HG02763 (cell line): ENCODE measurements around the gene VRK3.
"Not testable (repeated sequence)": the region's sequence is repeated elsewhere in the genome, so short reads cannot be mapped to it uniquely, and the experiment has no call there.

ENCODE experiments used
- ATAC-seq: cut with Tn5 transposase; IDR thresholded peaks from one replicate; pipeline ENCODE4 v1.9.1; 2021; ENCODE audit warnings: mild to moderate bottlenecking, moderate library complexity; ENCODE audit not compliant: unreplicated experiment

Gene VRK3, protein sequence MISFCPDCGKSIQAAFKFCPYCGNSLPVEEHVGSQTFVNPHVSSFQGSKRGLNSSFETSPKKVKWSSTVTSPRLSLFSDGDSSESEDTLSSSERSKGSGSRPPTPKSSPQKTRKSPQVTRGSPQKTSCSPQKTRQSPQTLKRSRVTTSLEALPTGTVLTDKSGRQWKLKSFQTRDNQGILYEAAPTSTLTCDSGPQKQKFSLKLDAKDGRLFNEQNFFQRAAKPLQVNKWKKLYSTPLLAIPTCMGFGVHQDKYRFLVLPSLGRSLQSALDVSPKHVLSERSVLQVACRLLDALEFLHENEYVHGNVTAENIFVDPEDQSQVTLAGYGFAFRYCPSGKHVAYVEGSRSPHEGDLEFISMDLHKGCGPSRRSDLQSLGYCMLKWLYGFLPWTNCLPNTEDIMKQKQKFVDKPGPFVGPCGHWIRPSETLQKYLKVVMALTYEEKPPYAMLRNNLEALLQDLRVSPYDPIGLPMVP

DNA sequence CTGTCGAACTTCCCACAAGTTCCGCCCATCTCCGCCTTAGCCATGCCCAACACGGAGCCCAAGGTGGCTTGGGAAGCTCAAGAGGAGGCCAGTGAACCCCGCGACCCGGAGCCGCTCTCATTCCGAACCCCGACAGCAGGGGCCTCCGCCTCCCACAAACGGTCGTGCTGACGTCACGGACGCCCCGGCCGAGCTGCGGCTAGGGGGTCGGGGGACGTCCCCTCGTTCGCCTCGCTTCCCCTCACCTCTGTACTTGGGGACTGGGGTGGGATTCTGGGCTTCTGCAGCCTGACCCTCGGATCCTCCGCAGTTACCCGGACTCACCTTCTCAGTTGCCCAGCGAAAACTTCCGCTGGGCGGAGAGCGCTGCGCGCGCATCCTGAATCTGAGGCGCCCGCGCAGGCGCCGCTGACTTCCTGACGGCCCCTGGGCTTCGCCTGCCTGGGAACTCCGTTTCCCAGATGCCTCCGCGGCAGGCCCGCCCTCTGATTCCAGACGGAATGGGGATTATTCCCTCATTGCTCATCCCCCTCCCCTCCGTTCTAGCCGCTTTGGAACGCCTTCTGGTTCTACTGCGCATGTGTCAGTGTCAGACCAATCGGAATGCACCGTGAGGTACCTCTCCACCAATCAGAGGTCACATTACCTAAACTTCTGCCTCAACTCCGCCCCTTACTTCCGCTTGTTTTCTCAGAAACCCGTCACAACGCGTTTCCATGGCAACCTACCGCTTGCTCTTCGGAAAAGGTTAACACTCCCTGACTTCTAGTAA, at the start of gene VRK3:
VRK3 (minus strand) TSS at position 351 of the 772 bp plus-strand sequence. CDS start 9,210 bp downstream, outside the sequence.
- ATAC-seq, result peak; percentile 84

DNA sequence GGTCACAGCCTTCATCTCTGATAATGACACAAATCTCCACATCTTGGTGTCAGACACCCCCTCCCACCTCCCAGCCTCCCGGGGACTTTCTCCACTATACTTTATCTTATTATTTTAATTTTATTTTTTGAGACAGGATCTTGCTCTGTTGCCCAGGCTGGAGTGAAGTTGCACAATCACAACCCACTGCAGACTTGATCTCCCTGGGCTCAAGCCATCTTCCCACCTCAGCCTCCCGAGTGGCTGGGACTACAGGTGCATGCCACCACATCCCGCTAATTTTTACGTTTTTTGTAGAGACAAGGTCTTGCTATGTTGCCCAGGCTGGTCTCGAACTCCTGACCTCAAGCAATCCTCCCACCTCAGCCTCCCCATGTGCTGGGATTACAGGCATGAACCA, 43.2 kb upstream of the VRK3 start:
- not testable (repeated sequence) for ATAC-seq

DNA sequence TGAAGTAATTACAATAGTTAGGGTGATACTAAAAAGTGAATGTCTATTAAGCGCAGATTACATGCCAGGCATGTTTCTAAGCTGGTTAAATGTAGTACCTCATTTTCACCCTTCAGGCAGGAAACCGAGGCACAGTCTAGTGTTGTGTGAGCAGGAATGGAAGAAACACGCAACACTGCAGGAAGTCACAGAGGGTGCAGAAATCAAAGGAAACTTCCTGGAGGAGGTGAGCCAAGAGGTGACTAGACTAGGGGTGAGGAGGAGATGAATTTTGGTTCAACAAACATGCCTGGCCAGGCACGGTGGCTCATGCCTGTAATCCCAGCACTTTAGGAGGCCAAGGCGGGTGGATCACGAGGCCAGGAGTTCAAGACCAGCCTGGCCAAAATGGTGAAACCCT, 42.4 kb upstream of the VRK3 start:
- no peak for ATAC-seq

DNA sequence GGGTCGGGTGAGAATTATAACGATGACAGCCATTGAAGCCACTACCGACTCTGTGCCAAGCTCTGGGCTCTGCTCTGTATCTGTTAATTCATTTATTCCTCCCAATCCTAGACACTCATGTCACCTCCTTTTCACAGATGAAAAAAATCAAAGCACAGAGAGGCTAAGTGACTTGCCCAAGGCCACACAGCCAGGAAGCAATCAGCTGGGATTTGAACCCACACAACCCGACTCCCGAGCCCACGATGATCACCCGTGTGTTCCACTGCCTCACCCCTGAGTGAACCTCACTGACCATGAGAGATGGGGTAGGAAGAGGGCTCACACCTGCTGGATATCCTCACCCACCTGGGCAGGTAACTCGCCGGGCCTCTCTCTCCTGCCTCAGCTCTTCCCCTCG, 40.8 kb upstream of the VRK3 start:
- no peak for ATAC-seq

DNA sequence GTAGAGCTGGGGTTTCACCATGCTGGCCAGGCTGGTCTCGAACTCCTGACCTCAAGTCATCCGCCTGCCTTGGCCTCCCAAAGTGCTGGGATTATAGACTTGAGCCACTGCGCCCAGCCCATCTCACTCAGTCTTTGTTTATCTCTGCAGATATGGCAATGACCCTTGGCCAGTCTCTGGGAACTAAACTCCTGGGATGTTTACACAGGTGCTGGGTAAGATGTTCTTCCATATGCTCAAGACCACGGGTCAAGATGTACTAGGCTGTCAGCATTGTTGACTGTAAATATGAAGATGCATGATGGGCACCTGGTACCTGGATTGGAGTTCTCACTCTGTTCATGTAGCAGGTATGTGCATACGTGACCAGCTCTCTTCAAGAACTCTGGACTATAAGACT, 36.5 kb upstream of the VRK3 start:
- ATAC-seq, result no peak

DNA sequence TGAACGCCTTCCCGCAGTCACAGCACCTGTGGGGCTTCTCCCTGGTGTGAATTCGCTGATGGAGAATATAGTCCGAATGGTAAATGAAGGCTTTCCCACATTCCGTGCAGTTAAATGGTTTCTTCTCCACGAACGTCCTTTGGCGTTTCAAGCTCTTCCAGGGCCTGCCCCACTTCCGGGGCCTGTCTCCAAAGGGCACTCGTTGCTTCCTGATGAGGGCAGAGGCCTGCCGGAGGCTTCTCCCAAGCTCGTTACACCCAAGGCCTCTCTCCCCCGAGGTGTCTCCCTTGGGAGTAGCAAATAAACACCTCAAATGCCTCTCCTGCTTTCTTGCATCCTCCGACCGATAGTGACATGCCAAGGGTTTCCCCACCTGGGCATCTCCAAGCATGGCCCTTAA, 34.9 kb upstream of the VRK3 start:
- no peak for ATAC-seq

DNA sequence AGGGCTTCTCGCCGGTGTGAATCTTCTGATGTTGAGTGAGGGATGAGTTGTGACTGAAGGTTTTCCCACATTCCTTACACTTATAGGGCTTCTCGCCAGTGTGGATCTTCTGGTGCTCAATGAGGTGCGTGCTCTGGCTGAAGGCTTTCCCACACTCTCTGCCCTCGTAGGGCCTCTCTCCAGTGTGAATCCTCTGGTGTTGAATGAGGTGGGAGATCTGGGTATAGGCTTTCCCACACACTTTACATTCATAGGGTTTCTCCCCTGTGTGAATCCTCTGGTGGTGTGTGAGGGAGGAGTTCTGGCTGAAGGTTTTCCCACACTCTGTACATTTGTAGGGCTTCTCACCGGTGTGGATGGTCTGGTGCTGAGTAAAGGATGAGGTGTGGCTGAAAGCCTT, 33.9 kb upstream of the VRK3 start:
- no peak for ATAC-seq

DNA sequence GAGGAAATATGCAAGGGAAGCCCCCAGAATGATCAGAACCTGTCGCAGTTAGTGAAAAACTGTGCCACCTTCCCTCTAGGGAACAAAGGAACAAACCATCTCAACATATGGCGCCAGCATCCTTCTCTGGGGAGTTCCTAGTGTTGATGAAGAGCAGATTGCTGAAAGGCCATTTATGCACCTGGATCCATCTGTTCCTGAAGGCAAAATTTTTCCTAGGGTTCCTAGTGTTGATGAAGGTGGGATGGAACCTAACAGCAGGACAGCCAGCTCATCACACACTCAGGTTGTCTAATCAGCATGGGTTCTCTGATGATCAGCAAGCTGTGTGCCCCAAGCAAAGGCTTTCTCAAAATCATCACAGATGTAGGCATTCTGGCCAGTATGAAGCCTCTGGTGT, 33.3 kb upstream of the VRK3 start:
- ATAC-seq, result no peak

DNA sequence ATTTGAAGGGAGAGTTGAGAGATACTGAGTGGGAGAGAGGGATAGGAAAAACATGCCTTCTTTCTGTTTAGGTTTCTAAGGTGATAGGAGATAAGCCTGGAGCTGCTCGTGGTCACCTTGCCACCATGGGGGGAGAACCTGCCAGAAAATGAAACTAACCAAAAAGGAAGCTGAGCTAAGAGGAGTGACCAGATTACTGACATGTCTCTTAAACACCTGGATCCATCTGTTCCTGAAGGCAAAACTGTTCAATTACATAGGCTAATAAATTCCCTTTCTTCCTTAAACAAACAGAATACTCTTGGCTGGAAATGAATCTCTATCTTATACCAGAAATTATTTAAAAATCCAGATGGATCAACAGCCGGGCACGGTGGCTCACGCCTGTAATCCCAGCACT, 27.9 kb upstream of the VRK3 start:
- ATAC-seq, result no peak

DNA sequence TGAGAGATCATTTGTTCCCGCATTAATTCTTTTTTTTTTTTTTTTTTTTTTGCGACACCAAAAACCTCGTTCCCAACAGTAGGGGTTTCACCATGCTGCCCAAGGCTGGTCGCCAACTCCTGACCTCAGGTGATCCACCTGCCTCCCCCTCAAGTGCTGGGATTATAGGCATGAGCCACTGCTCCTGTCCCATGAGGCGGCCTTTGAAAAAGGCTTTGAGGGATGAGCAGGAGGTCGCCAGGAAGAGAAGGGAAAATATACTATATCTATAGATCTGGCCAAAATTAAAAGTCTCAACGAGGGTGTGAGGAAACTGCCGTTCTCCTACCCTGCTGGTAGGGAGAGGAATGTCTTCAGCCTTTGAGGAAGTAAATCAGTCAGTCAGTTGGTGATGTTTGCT, 26.8 kb upstream of the VRK3 start:
- ATAC-seq, result no peak

DNA sequence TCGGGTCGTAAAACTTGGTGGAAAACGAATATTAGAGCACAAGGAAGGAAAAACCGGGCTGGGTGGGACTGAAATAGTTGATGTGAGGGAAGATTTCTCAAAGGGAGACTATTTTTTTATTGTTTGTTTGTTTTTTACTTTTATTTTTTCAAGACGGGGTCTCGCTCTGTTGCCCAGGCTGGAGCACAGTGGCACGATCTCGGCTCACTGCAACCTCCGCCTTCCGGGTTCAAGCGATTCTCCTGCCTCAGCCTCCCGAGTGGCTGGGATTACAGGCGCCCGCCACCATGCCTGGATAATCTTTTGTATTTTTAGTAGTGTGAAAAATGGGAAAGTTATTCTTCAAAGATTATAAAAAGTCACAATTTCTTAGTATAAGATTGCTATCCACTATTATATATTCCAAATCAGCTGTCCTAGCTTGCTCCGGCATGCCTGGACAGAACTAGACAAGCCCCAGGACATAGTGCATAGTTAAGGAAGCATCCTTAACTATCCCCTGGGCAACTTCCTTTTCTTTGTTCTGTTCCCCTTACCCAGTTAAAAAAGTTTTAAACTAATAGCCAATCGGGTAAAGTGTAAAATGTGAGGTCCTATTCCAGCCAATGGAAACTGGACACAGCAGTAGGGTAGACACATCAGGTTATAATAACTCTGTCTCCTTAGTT, 26.2 kb upstream of the VRK3 start:
- not testable (repeated sequence) for ATAC-seq

DNA sequence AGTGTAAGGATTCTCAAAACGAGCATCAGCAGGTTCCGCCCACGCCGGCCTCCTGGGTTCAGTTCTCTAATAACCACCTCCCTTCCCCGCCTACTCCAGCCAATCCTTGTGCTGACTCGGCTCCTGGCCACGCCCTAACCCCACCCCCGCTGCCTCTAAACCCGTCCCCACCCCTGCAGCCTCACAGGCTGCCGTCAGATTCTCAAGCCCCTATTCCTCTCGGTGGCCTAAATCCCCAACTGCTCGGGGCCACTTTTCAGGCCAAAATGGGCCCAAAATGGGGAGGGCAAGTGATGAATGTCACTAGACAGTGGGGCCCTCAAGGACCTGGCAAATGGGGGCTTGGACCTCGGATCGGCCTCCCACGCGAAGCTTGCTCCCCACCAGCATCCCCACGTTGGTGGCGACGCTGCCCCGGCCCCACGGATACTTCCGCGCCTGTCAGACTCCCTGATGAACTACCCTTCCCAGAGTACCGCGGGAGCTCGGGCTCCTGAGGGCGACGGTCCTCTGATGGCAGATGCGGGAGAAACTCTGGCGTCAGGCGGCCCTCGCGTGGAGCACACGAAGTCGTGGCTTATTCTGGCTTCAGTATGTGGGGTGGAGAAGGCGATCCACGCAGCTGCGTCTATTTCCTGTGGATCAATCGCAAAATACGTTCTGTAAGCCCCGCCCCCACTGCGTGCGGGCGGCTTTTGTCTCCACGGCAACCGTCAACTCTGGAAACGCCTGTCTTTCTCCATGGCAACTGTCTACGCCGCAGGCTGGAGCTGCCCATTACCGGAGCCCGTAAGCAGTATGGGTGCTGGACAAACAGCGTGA, 25.4 kb upstream of the VRK3 start:
- ATAC-seq, result peak; percentile 53

DNA sequence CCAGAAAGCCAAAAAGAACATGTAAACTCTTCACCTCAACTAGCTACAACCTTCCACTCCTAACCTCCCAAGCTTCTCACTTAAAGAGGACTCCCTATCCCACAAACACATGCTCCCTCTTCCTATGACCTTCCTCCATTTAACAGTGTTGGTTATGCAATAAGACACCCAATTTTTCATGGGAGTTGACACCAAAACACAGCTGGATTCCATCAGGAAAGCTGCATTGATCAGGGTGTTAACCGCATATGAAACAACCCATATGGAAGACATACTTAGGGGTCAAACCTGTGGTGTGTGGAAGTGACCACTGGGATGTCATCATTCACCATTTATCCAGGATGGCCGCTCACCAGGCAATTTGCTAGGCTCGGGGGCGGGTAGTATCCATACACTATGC, 22.5 kb upstream of the VRK3 start:
- no peak for ATAC-seq

DNA sequence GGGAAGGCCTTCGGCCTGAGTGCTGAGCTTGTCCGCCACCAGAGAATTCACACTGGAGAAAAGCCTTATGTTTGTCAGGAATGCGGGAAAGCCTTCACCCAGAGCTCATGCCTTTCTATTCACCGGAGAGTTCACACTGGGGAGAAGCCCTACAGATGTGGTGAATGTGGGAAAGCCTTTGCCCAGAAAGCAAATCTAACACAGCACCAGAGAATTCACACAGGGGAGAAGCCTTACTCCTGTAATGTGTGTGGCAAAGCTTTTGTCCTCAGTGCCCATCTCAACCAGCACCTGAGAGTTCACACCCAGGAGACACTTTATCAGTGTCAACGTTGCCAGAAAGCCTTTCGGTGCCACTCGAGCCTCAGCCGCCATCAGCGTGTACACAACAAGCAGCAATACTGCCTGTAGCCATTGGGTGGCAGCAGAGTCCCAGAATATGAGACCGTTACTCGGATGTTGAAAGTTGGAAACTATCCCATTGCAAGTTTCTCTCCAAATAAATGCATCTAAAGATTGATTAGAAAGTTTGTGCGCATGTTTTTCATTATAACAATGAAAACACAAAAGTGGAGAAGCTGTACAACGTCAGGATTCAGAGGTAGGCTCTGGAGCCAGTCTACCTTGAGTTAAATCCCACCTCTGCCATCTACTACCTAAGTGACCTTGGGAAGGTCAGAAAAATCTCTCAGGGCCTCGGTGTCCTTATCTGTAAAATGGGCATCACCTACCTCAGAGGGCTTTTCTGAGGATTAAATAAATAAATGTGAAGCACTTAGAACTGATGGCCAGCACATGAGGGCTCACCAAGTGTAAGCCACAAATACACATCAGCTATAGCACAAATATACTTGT, 21.7 kb upstream of the VRK3 start:
- ATAC-seq, result no peak

DNA sequence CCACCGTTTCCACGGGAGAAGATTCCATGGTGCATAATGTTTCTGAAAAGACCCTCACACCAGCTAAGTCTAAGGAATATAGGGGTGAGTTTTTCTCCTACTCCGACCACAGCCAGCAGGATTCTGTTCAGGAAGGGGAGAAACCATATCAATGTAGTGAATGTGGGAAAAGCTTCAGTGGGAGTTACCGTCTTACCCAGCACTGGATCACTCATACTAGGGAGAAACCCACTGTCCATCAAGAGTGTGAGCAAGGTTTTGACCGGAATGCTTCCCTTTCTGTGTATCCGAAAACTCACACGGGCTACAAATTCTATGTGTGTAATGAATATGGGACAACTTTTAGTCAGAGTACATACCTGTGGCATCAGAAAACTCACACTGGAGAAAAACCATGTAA, 19.8 kb upstream of the VRK3 start:
- no peak for ATAC-seq

DNA sequence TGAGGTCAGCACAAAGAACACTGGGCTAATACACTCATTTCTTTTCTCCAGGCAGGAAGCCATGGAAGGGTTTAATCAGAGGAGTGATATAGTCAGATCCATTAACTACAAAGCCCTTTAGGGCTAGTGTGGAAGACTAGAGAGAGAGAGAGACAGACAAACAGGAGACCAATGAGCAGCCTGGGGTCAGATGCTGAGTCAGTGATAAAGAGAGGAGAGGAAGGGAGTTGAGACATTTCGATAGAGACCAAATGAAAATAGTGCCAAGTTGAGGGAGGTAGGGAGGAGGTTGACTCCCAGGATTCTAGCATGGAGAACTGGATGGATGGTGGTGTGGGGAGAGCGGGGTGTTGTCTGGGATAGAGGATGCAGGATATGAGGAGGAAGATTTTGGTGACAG, 18.8 kb upstream of the VRK3 start:
- no peak for ATAC-seq

DNA sequence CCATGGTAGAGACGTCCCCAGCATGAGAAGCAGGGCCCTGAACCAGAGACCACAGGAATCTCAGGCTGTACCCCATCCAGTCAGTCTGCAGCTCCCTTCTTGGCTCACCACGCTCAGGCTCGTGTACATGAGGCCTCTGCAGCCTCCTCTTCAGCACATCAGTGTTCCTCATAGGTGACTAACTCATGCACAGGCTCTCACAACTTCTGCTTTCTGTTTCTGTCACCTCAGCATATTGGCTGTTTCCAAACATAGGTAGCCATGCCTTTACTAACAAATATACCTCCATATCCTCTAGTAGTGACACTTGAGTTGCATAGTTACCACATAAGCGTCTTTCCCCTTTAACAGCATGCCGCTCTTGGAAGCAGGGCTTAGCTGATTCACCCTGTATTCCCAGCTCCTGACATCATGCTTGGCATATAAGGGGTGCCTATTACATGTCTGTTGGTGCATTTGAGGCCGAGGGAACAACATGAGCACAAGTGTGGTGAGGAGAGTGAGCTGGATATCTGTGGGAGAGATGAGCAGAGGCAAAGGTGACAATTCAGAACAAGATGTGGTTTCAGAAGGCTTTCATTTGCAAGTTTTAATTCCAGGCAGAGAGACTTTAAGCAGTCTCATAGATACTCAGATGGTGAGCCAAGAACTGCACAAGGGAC, 17.3 kb upstream of the VRK3 start:
- ATAC-seq, result no peak

DNA sequence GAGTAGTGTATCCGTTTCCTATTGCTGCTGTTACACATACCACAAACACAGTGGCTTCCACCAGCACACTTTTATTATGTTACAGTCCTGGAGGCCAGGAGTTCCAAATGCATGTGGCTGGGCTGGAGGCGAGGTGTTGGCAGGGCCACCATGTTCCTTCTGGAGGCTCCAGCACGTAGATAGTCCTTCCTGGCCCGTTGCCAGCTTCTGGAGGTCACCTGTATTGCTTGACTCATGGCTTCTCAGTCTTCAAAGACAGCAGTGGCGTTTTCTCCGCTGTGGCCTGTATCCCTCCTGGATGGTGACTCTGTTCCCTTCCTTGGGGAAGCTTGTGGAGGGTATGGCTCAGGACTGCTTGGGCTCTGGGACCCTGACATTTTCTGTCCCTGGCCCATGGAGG, 15.8 kb upstream of the VRK3 start:
- no peak for ATAC-seq

DNA sequence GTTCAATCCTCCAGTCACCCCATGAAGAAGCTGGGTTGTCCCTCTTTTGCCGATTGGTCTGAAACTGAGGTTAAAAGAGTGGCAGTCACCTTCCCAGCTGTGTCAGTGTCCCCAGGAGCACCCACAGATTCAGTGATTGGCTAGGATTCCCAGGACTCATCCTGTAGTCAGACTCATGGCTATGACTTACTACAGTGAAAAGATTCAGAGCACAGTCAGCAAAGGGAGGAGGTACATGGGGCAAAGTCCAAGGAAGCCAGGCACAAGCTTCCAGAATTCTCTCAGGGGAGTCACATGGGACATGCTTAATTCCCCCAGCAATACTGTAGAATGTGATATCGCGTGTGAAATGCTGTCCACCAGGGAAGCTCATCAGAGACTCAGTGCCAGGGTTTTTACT, 14.8 kb upstream of the VRK3 start:
- no peak for ATAC-seq
